Loucy (cell line): Measurements from ENCODE around the gene GNAQ.

Source experiments
- H2AFZ ChIP-seq: fragments of 200-600 bp; sonication (generic); 2 replicates; pipeline ENCODE4 v1.6.0; 2016; ENCODE audit warnings: antibody characterized with exemption, mild to moderate bottlenecking, low read length, moderate library complexity
- H3F3A ChIP-seq: fragments of 200-600 bp; 2 replicates; pipeline ENCODE4 v1.6.0; 2016; ENCODE audit warnings: antibody characterized with exemption, low read depth, mild to moderate bottlenecking
- H3K27me3 ChIP-seq: fragments of 200-600 bp; sonication (generic); 2 replicates; pipeline ENCODE4 v1.6.1; 2014; ENCODE audit warnings: low read length, mild to moderate bottlenecking; ENCODE audit not compliant: insufficient read depth, poor library complexity, severe bottlenecking
- H3K36me3 ChIP-seq: fragments of 200-600 bp; sonication (generic); 2 replicates; pipeline ENCODE4 v1.6.1; 2016; ENCODE audit warnings: low read length; ENCODE audit not compliant: insufficient read depth
- H3K4me1 ChIP-seq: fragments of 200-600 bp; sonication (generic); 2 replicates; pipeline ENCODE4 v1.5.1; 2014; ENCODE audit warnings: low read length, mild to moderate bottlenecking; ENCODE audit not compliant: insufficient read depth, poor library complexity, severe bottlenecking
- H3K4me2 ChIP-seq: fragments of 200-600 bp; sonication (generic); 2 replicates; pipeline ENCODE4 v1.6.0; 2014; ENCODE audit warnings: antibody characterized with exemption, low read length, low read depth, mild to moderate bottlenecking; ENCODE audit not compliant: poor library complexity, severe bottlenecking
- H3K4me3 ChIP-seq: fragments of 200-600 bp; sonication (generic); 2 replicates; pipeline ENCODE4 v1.5.1; 2014; ENCODE audit warnings: low read length, mild to moderate bottlenecking, mixed read lengths; ENCODE audit not compliant: poor library complexity, severe bottlenecking
- H3K79me2 ChIP-seq: fragments of 200-600 bp; sonication (generic); 2 replicates; pipeline ENCODE4 v1.6.1; 2014; ENCODE audit warnings: low read length; ENCODE audit not compliant: insufficient read depth
- H3K9ac ChIP-seq: fragments of 200-600 bp; sonication (generic); 2 replicates; pipeline ENCODE4 v1.6.0; 2014; ENCODE audit warnings: mild to moderate bottlenecking, low read depth, low read length, moderate library complexity; ENCODE audit not compliant: poor library complexity, severe bottlenecking
- H3K9me2 ChIP-seq: fragments of 200-600 bp; sonication (generic); replicated peaks from 2 replicates; pipeline ENCODE4 v1.6.1; 2016; ENCODE audit warnings: low read depth, low read length, mixed read lengths
- H3K9me3 ChIP-seq: fragments of 200-600 bp; sonication (generic); 2 replicates; pipeline ENCODE4 v1.6.1; 2014; ENCODE audit warnings: mild to moderate bottlenecking, antibody characterized with exemption, low read length, low read depth; ENCODE audit not compliant: insufficient read depth
- H4K20me1 ChIP-seq: fragments of 200-600 bp; sonication (generic); 2 replicates; pipeline ENCODE4 v1.6.0; 2014; ENCODE audit warnings: antibody characterized with exemption, low read length, mild to moderate bottlenecking; ENCODE audit not compliant: insufficient read depth, poor library complexity, severe bottlenecking
- EZH2phosphoT487 ChIP-seq: fragments of 200-600 bp; IDR thresholded peaks from 2 replicates; pipeline ENCODE4 v1.6.1; 2018; ENCODE audit warnings: antibody characterized with exemption, mild to moderate bottlenecking, moderate library complexity, borderline replicate concordance
- TF ChIP-seq, protein P1 (sequence below): fragments of 200-600 bp; sonication (generic); conservative IDR thresholded peaks from 2 replicates; pipeline ENCODE4 v1.5.1; 2014; ENCODE audit warnings: mild to moderate bottlenecking, antibody characterized with exemption, low read length

The GNAQ gene

GRCh38 chr9:77826116-77826515 lies 205.5 kb downstream of the GNAQ start:
- H3K9me2 ChIP-seq = no peaks in the 10 kb centered on the region
- no peaks in the 10 kb centered on the region for H3K27me3 ChIP-seq
- H3F3A ChIP-seq = peaks cover 9% of the 10 kb centered on the region; the same call in 1 of the 2 replicates
- H3K79me2 ChIP-seq = peaks cover 87% of the 10 kb centered on the region
- H3K9me3 ChIP-seq = no peaks in the 10 kb centered on the region
- peak overlapping the region; percentile 51 for H3K4me2 ChIP-seq
- TF ChIP-seq, protein P1, sequence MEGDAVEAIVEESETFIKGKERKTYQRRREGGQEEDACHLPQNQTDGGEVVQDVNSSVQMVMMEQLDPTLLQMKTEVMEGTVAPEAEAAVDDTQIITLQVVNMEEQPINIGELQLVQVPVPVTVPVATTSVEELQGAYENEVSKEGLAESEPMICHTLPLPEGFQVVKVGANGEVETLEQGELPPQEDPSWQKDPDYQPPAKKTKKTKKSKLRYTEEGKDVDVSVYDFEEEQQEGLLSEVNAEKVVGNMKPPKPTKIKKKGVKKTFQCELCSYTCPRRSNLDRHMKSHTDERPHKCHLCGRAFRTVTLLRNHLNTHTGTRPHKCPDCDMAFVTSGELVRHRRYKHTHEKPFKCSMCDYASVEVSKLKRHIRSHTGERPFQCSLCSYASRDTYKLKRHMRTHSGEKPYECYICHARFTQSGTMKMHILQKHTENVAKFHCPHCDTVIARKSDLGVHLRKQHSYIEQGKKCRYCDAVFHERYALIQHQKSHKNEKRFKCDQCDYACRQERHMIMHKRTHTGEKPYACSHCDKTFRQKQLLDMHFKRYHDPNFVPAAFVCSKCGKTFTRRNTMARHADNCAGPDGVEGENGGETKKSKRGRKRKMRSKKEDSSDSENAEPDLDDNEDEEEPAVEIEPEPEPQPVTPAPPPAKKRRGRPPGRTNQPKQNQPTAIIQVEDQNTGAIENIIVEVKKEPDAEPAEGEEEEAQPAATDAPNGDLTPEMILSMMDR = no peak
- no peak for TF ChIP-seq EZH2phosphoT487
- H3K9ac ChIP-seq = no peak overlapping the region
- H3K4me3 ChIP-seq = no peak overlapping the region
- peaks cover 43% of the 10 kb centered on the region; the same call in 1 of the 2 replicates for H3K36me3 ChIP-seq
- H3K4me1 ChIP-seq = peaks cover 44% of the 10 kb centered on the region
- peaks cover 46% of the 10 kb centered on the region for H4K20me1 ChIP-seq
- H2AFZ ChIP-seq = no peak overlapping the region

- H4K20me1 ChIP-seq = peaks cover 49% of the 10 kb centered on the region
- no peak overlapping the region for H3K4me2 ChIP-seq
- no peak overlapping the region for H3K9ac ChIP-seq
- peaks cover 85% of the 10 kb centered on the region for H3K79me2 ChIP-seq
- H3K9me3 ChIP-seq = no peaks in the 10 kb centered on the region
- no peak for TF ChIP-seq EZH2phosphoT487
- TF ChIP-seq, protein P1 = no peak
- no peaks in the 10 kb centered on the region for H3K9me2 ChIP-seq
- no peaks in the 10 kb centered on the region for H3K27me3 ChIP-seq
- H3K4me1 ChIP-seq = peaks cover 49% of the 10 kb centered on the region
- H3K4me3 ChIP-seq = no peak overlapping the region
- peaks cover 41% of the 10 kb centered on the region; the same call in 1 of the 2 replicates for H3K36me3 ChIP-seq
- peaks cover 9% of the 10 kb centered on the region; the same call in 1 of the 2 replicates for H3F3A ChIP-seq
- no peak overlapping the region for H2AFZ ChIP-seq
These were observed 206.2 kb downstream of the GNAQ start for GRCh38 chr9:77825361-77825760.

- no peaks in the 10 kb centered on the region for H3K9me2 ChIP-seq
- H3K27me3 ChIP-seq = no peaks in the 10 kb centered on the region
- H3K36me3 ChIP-seq = peaks cover 33% of the 10 kb centered on the region; the same call in 1 of the 2 replicates
- peak overlapping the region; percentile 6 for H3K4me2 ChIP-seq
- no peaks in the 10 kb centered on the region for H3F3A ChIP-seq
- H3K9ac ChIP-seq = no peak overlapping the region
- H3K4me1 ChIP-seq = peaks cover 23% of the 10 kb centered on the region
- H2AFZ ChIP-seq = no peak overlapping the region
- H3K4me3 ChIP-seq = no peak overlapping the region
- H4K20me1 ChIP-seq = peaks cover 48% of the 10 kb centered on the region
- no peaks in the 10 kb centered on the region for H3K9me3 ChIP-seq
- no peak for TF ChIP-seq EZH2phosphoT487
- TF ChIP-seq, protein P1 = no peak
- peaks cover 87% of the 10 kb centered on the region for H3K79me2 ChIP-seq
These were observed 211.2 kb downstream of the GNAQ start for GRCh38 chr9:77820293-77820954.
